ENCODE measurements around the gene CEP104. TPM values are rescaled to one million over a fixed set of nuclear protein-coding genes. Genes with fewer than 3 reads are reported as not detected.

CEP104 gene
- total RNA-seq, 1 donor from 2014 or later, result 35.1 TPM

DNA sequence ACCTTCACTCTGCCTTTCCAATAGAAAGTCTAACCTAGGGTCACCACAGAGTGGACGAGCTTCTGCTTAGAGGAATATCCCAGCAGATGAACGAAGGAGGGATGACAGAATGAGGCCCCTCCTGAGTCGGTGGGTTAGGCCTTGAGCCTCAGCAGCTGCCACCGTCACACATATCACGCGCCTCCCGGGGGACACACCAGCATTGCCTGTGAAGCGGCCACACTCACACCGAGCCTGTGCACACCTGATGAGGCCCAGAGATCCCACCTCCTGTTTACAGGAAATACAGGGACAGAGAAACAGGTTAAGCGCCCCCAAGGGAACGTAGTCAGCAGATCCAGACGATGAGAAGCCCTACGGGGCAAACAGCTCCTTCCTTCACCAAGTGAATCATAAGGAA, 35.6 kb downstream of the CEP104 start:
- no peak overlapping the region for H3K27ac Mint-ChIP-seq (ENCODE audit: unreplicated experiment)
- H3K9me3 Mint-ChIP-seq (ENCODE audit: unreplicated experiment), result no peaks in the 10 kb centered on the region
- H3K4me3 Mint-ChIP-seq (ENCODE audit: unreplicated experiment), result no peak overlapping the region
- TF ChIP-seq, protein P1, sequence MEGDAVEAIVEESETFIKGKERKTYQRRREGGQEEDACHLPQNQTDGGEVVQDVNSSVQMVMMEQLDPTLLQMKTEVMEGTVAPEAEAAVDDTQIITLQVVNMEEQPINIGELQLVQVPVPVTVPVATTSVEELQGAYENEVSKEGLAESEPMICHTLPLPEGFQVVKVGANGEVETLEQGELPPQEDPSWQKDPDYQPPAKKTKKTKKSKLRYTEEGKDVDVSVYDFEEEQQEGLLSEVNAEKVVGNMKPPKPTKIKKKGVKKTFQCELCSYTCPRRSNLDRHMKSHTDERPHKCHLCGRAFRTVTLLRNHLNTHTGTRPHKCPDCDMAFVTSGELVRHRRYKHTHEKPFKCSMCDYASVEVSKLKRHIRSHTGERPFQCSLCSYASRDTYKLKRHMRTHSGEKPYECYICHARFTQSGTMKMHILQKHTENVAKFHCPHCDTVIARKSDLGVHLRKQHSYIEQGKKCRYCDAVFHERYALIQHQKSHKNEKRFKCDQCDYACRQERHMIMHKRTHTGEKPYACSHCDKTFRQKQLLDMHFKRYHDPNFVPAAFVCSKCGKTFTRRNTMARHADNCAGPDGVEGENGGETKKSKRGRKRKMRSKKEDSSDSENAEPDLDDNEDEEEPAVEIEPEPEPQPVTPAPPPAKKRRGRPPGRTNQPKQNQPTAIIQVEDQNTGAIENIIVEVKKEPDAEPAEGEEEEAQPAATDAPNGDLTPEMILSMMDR (IDR thresholded peaks at IDR 0.05), result no peak
- DNase-seq (ENCODE audit: extremely low spot score, unreplicated experiment), result no peak
- no peaks in the 10 kb centered on the region for H3K27me3 Mint-ChIP-seq (ENCODE audit: unreplicated experiment)
- H3K36me3 Mint-ChIP-seq (ENCODE audit: unreplicated experiment), result peaks cover 44% of the 10 kb centered on the region
- peaks cover 16% of the 10 kb centered on the region for H3K4me1 Mint-ChIP-seq (ENCODE audit: unreplicated experiment)

- no peaks in the 10 kb centered on the region for H3K9me3 Mint-ChIP-seq (ENCODE audit: unreplicated experiment)
- no peak for DNase-seq (ENCODE audit: extremely low spot score, unreplicated experiment)
These were observed 36.0 kb downstream of the CEP104 start for GRCh38 chr1:3821004-3821403.

GRCh38 chr1:3820316-3820715, 36.7 kb downstream of the CEP104 start:
- Mint-ChIP-seq H3K27me3 (ENCODE audit: unreplicated experiment) (no peaks in the 10 kb centered on the region), H3K4me1 (ENCODE audit: unreplicated experiment) (peaks cover 16% of the 10 kb centered on the region), H3K9me3 (ENCODE audit: unreplicated experiment) (no peaks in the 10 kb centered on the region), H3K4me3 (ENCODE audit: unreplicated experiment) (no peak overlapping the region), H3K36me3 (ENCODE audit: unreplicated experiment) (peaks cover 40% of the 10 kb centered on the region), H3K27ac (ENCODE audit: unreplicated experiment) (no peak overlapping the region)
- TF ChIP-seq, protein P1 (IDR thresholded peaks at IDR 0.05), result no peak
- no peak for DNase-seq (ENCODE audit: extremely low spot score, unreplicated experiment)

More at GRCh38 chr1:3821004-3821403, 36.0 kb downstream of the CEP104 start:
- H3K4me1 Mint-ChIP-seq (ENCODE audit: unreplicated experiment), result peaks cover 16% of the 10 kb centered on the region
- H3K27ac Mint-ChIP-seq (ENCODE audit: unreplicated experiment), result no peak overlapping the region
- TF ChIP-seq, protein P1 (IDR thresholded peaks at IDR 0.05), result no peak
- peaks cover 45% of the 10 kb centered on the region for H3K36me3 Mint-ChIP-seq (ENCODE audit: unreplicated experiment)
- no peak overlapping the region for H3K4me3 Mint-ChIP-seq (ENCODE audit: unreplicated experiment)
- no peaks in the 10 kb centered on the region for H3K27me3 Mint-ChIP-seq (ENCODE audit: unreplicated experiment)

DNA sequence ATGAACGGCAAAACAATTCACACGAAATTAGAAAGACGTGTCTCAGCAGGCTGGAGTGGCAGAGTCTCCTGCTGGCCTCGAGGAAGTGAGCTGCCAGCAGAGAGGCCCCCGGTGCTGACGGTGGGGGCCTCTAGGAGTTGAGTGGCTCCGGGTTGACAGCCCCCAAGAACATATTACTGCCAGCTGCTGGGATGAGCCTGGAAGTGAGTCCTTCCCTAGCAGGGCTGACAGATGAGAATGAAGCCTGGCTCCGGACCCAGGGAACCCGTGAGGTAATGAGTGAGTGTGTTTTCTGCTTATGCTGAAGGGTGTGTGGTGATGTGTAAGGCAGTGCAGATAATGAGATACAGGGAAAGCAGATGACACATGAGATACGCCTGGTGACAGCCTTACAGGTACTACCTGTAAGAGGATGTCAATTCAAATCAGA, 37.2 kb downstream of the CEP104 start:
- Mint-ChIP-seq H3K36me3 (ENCODE audit: unreplicated experiment) (peaks cover 43% of the 10 kb centered on the region), H3K4me3 (ENCODE audit: unreplicated experiment) (no peak overlapping the region), H3K4me1 (ENCODE audit: unreplicated experiment) (peaks cover 16% of the 10 kb centered on the region), H3K27me3 (ENCODE audit: unreplicated experiment) (no peaks in the 10 kb centered on the region), H3K9me3 (ENCODE audit: unreplicated experiment) (no peaks in the 10 kb centered on the region), H3K27ac (ENCODE audit: unreplicated experiment) (peak overlapping the region; percentile 62)
- DNase-seq (ENCODE audit: extremely low spot score, unreplicated experiment), result no peak
- TF ChIP-seq, protein P1 (IDR thresholded peaks at IDR 0.05), result no peak

DNA sequence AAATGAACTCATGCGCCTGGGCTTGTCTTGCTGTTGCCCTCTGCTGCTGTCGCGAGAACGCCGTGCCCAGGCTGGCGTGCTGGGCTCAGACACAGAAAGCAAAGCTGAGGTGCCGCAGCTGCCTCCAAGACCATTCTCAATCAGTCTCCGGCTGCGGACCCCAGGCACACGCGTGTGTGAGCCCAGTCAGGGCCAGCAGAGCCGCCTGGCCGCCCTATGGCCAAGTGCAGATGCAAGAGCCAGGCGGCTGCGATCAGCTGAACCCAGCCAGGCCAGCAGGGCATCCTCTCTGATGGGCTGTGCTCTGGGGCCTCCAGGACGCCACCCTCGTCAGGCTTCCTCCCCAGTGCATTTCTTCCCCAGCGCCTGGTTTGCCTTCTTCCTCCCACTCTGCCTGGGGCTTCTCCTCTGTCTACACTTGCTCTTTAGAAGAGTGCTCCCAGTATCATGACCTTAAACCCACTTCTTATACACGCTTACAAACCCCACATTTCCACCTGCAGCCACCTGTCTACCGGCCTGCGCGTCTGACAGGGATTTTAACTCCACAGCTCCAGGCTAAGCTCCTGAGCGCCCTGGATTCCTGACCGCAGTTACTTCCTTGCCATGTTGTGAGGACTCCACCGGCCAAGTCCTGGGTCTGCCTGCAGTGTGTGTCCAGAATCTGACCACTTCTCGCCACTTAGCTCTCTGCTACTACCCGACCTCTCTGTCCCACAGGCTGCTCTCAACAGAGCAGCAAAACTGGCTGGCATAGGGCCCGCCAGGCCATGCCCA, 39.0 kb downstream of the CEP104 start:
- Mint-ChIP-seq H3K27ac (ENCODE audit: unreplicated experiment) (no peak overlapping the region), H3K9me3 (ENCODE audit: unreplicated experiment) (no peaks in the 10 kb centered on the region), H3K36me3 (ENCODE audit: unreplicated experiment) (peaks cover 34% of the 10 kb centered on the region), H3K4me1 (ENCODE audit: unreplicated experiment) (peaks cover 16% of the 10 kb centered on the region), H3K27me3 (ENCODE audit: unreplicated experiment) (no peaks in the 10 kb centered on the region), H3K4me3 (ENCODE audit: unreplicated experiment) (no peak overlapping the region)
- TF ChIP-seq, protein P1 (IDR thresholded peaks at IDR 0.05), result no peak
- no peak for DNase-seq (ENCODE audit: extremely low spot score, unreplicated experiment)

Measured in osteocyte (in vitro differentiated cells).